GM12878 (cell line): ENCODE data around the gene CDC37L1. TPM values are rescaled to one million over a fixed set of nuclear protein-coding genes. Genes with fewer than 3 reads are reported as not detected.
"Not testable (repeated sequence)": the region's sequence is repeated elsewhere in the genome, so short reads cannot be mapped to it uniquely, and the experiment has no call there.

ENCODE experiments used
- ATAC-seq: fragments of 200-7000 bp; cut with Tn5 transposase; 3 replicates; pipeline ENCODE4 v1.9.1; 2020; ENCODE audit warnings: mild to moderate bottlenecking, moderate library complexity
- BruUV-seq: library from RNA; stranded (reverse); fragments of 400-500 nt; replicated peaks from 2 replicates; lab custom pipeline; 2021; lab: Mats Ljungman, UMichigan
- CTCF ChIA-PET: fragments of 300-600 bp; sonication (Branson Sonifier 250); formaldehyde crosslinking; extraction: SDS; loops from one replicate; lab custom pipeline; 2021; ENCODE audit warnings: inconsistent platforms; lab: Yijun Ruan, JAX
- POLR2A ChIA-PET: fragments of 350-600 bp; formaldehyde crosslinking; extraction: SDS; loops from one replicate; lab custom pipeline; 2021; ENCODE audit warnings: inconsistent platforms; lab: Charles Lee
- RAD21 ChIA-PET: fragments of 300-600 bp; sonication (Branson Sonifier 250); formaldehyde crosslinking; loops from one replicate; lab custom pipeline; 2023; ENCODE audit warnings: antibody characterized with exemption; ENCODE audit not compliant: unreplicated experiment; lab: Charles Lee
- SMC1A ChIA-PET: fragments of 300-600 bp; sonication (Branson Sonifier 250); formaldehyde crosslinking; loops from one replicate; lab custom pipeline; 2023; ENCODE audit not compliant: unreplicated experiment, uncharacterized antibody; lab: Charles Lee
- DNase-seq: peaks from one replicate; pipeline ENCODE4 v3.0.0-alpha.2; 2011; ENCODE audit warnings: low read depth, low spot score
- FAIRE-seq: peaks from 3 replicates; lab custom pipeline; 2011; peaks lifted over from hg19 to GRCh38; lab: Jason Lieb, UNC
- H2AFZ ChIP-seq: 2 replicates; pipeline ENCODE4 v1.6.0; 2011; ENCODE audit warnings: low read depth, low read length, control low read depth; ENCODE audit not compliant: control insufficient read depth
- H3K27ac ChIP-seq: 2 replicates; pipeline ENCODE4 v1.5.1; 2011; ENCODE audit warnings: control low read depth; ENCODE audit not compliant: control insufficient read depth, insufficient read depth
- H3K27me3 ChIP-seq, 2 experiments: replicated peaks in 1 of 2; 2 replicates each; pipeline versions ENCODE4 v1.6.0 to v1.6.1; 2011; ENCODE audit warnings: low read length in 1 of 2; ENCODE audit not compliant: control insufficient read depth in 2 of 2, insufficient read depth in 2 of 2
- H3K36me3 ChIP-seq, 2 experiments: 2 replicates each; pipeline ENCODE4 v1.5.1; 2011; ENCODE audit warnings: low read length in 1 of 2; ENCODE audit not compliant: control insufficient read depth in 2 of 2, insufficient read depth in 2 of 2
- H3K4me1 ChIP-seq: 2 replicates; pipeline ENCODE4 v1.6.1; 2011; ENCODE audit warnings: mild to moderate bottlenecking, low read length, moderate library complexity, mixed read lengths; ENCODE audit not compliant: control insufficient read depth, insufficient read depth
- H3K4me2 ChIP-seq: 2 replicates; pipeline ENCODE4 v1.6.0; 2011; ENCODE audit warnings: control low read depth; ENCODE audit not compliant: control insufficient read depth, insufficient read depth
- H3K4me3 ChIP-seq: fragments of 200-600 bp; sonication (generic); 2 replicates; pipeline ENCODE4 v1.5.1; 2016
- H3K79me2 ChIP-seq: 2 replicates; pipeline ENCODE4 v1.6.0; 2011; ENCODE audit warnings: low read length; ENCODE audit not compliant: control insufficient read depth, insufficient read depth
- H3K9ac ChIP-seq: 2 replicates; pipeline ENCODE4 v1.8.0; 2011; ENCODE audit warnings: low read length, control low read depth, mixed read lengths; ENCODE audit not compliant: control insufficient read depth, insufficient read depth
- H3K9me3 ChIP-seq: replicated peaks from 3 replicates; pipeline ENCODE4 v1.5.1; 2011; ENCODE audit warnings: mild to moderate bottlenecking, low read length; ENCODE audit not compliant: control insufficient read depth, insufficient read depth
- H4K20me1 ChIP-seq: 2 replicates; pipeline ENCODE4 v1.6.0; 2011; ENCODE audit not compliant: control insufficient read depth, insufficient read depth
- ATF7 ChIP-seq: fragments of 450-650 bp; IDR thresholded peaks from 2 replicates; pipeline ENCODE4 v1.6.1; 2016; ENCODE audit warnings: low read depth, mild to moderate bottlenecking
- BMI1 ChIP-seq: fragments of 450-650 bp; IDR thresholded peaks from 2 replicates; pipeline ENCODE4 v1.6.1; 2016; ENCODE audit warnings: mild to moderate bottlenecking, moderate library complexity, borderline replicate concordance
- NKRF ChIP-seq: fragments of 450-650 bp; conservative IDR thresholded peaks from 2 replicates; pipeline ENCODE4 v1.6.1; 2017; ENCODE audit warnings: mild to moderate bottlenecking, moderate library complexity
- PKNOX1 ChIP-seq: fragments of 450-650 bp; IDR thresholded peaks from 2 replicates; pipeline ENCODE4 v1.6.1; 2016; ENCODE audit warnings: mild to moderate bottlenecking
- RAD21 ChIP-seq: IDR thresholded peaks from 2 replicates; pipeline ENCODE4 v1.6.1; 2011; ENCODE audit warnings: mild to moderate bottlenecking, low read depth, low read length, moderate library complexity; ENCODE audit not compliant: insufficient read depth
- YBX1 ChIP-seq: fragments of 450-650 bp; IDR thresholded peaks from 2 replicates; pipeline ENCODE4 v1.6.1; 2016; ENCODE audit warnings: antibody characterized with exemption
- ZSCAN29 ChIP-seq: fragments of 450-650 bp; IDR thresholded peaks from 2 replicates; pipeline ENCODE4 v1.6.1; 2017; ENCODE audit warnings: mild to moderate bottlenecking, moderate library complexity
- WGBS: methylation state at CpG from one replicate; pipeline ENCODE4 v1.1.6; 2016; ENCODE audit warnings: low lambda C conversion rate; ENCODE audit not compliant: insufficient replicate concordance, insufficient coverage; ENCODE audit errors: missing lambda C conversion rate; 5-methylcytosine and 5-hydroxymethylcytosine counted together
- in situ Hi-C: fragments of 300-500 bp; cut with MboI; formaldehyde crosslinking; loops from 9 replicates; pipeline ENCODE4 v1.14.3; 2018; ENCODE audit warnings: mixed read lengths
- intact Hi-C: fragments of 100-400 bp; cut with micrococcal nuclease; formaldehyde crosslinking; loops from one replicate; pipeline ENCODE4 v1.14.2; 2022; ENCODE audit not compliant: unreplicated experiment
- polyA plus RNA-seq, 11 experiments: library from polyadenylated mRNA; depleted of rRNA in 4 of 11; unstranded in 6 of 11; stranded (reverse) in 5 of 11; fragments of >200 nt; fragmentation: Nextera tagmentation in 4 of 11; fragmentation: Illumina TruSeq in 1 of 11; extraction: Ambion mirVana in 4 of 11; extraction: Trizol in 1 of 11; gene quantifications; 1 replicate in 1 of 11; 2 replicates in 10 of 11; pipeline versions ENCODE4 v1.2.1 to v1.2.3, GENCODE V29; 2011 to 2016; ENCODE audit warnings: inconsistent platforms in 2 of 11, missing spikeins in 2 of 11, low read depth in 1 of 11
- total RNA-seq, 4 experiments: library from RNA; depleted of rRNA in 3 of 4; stranded (reverse); fragments of >200 nt in 3 of 4; fragmentation: Illumina TruSeq in 1 of 4; extraction: Trizol in 1 of 4; gene quantifications; 2 replicates each; pipeline versions ENCODE4 v1.2.1 to v1.2.3, GENCODE V29; 2013 to 2021

The CDC37L1 gene
- total and polyA plus RNA-seq, 10 of the 15 experiments (the other 5 are each of a cell fraction or from before 2014, with no cell fraction given), result 2.2 to 16.6 (median 8.2) TPM

- no peak for TF ChIP-seq PKNOX1
- no peak for TF ChIP-seq ATF7
- no peak for TF ChIP-seq BMI1
- TF ChIP-seq NKRF, result no peak
- no peak for TF ChIP-seq RAD21
- TF ChIP-seq YBX1, result no peak
- no peak for TF ChIP-seq ZSCAN29
- TF ChIP-seq, all 136 proteins: peak for 0
Observed at GRCh38 chr9:4654538-4654937, 24.8 kb upstream of the CDC37L1 start (continued).

- H3K79me2 ChIP-seq, ATAC-seq, H3K36me3 ChIP-seq, H3K27ac ChIP-seq, H3K4me2 ChIP-seq, H3K27me3 ChIP-seq, H2AFZ ChIP-seq, H3K9ac ChIP-seq, BruUV-seq, H3K4me1 ChIP-seq, POLR2A ChIA-PET, intact Hi-C loops, FAIRE-seq, H3K4me3 ChIP-seq, H3K9me3 ChIP-seq, DNase-seq, H4K20me1 ChIP-seq, RAD21 ChIA-PET, in situ Hi-C loops: not testable (repeated sequence)
- CTCF ChIA-PET, result interaction anchor here (1.0 to 2.0 kb wide), 3 partner anchors 10 to 104 kb away, joined by 3 to 6 read pairs (median 5); partner anchors contain the start of gene SPATA6L
- SMC1A ChIA-PET, result interaction anchor here (0.7 to 1.2 kb wide), 2 partner anchors 9 to 12 kb away, joined by 3 read pairs; no protein-coding TSS in a partner anchor
- WGBS, result 58% methylated on average over 3 of the region's 3 CpGs
Observed at GRCh38 chr9:4656196-4656595, 23.2 kb upstream of the CDC37L1 start.
